A549 (cell line): Measurements from ENCODE around the gene GPR61.

Source experiments
- EHMT2 ChIP-seq: fragments of 200-600 bp; sonication (generic); IDR thresholded peaks from 2 replicates; pipeline ENCODE4 v1.6.1; 2016; ENCODE audit warnings: antibody characterized with exemption, low read depth, mild to moderate bottlenecking, moderate library complexity
- HDAC2 ChIP-seq: fragments of 200-600 bp; sonication (generic); IDR thresholded peaks from 2 replicates; pipeline ENCODE4 v1.6.1; 2016
- MAFK ChIP-seq: fragments of 450-650 bp; IDR thresholded peaks from 2 replicates; pipeline ENCODE4 v1.6.1; 2014; ENCODE audit not compliant: partially characterized antibody
- MAZ ChIP-seq: fragments of 150-350 bp; IDR thresholded peaks from 2 replicates; pipeline ENCODE4 v1.6.1; 2014; ENCODE audit warnings: antibody characterized with exemption, low read depth, low read length, borderline replicate concordance
- NR3C1 ChIP-seq: fragments of >200 bp; sonication (Bioruptor Twin); formaldehyde crosslinking; IDR thresholded peaks from 3 replicates; pipeline ENCODE4 v1.6.1; 2017
- POLR2A ChIP-seq: IDR thresholded peaks from 2 replicates; pipeline ENCODE4 v1.6.1; 2012; ENCODE audit warnings: mild to moderate bottlenecking, low read length
- SMC3 ChIP-seq: fragments of >200 bp; sonication (Bioruptor Twin); formaldehyde crosslinking; IDR thresholded peaks from 3 replicates; pipeline ENCODE4 v1.6.1; 2018; ENCODE audit warnings: inconsistent platforms
- TF ChIP-seq, protein P1 (sequence below): fragments of >200 bp; sonication (Bioruptor Twin); formaldehyde crosslinking; IDR thresholded peaks from 3 replicates; pipeline ENCODE4 v1.5.1; 2016
- TF ChIP-seq, protein P2 (sequence below): IDR thresholded peaks from 2 replicates; pipeline ENCODE4 v1.6.1; 2012
- TF ChIP-seq, protein P3 (sequence below): fragments of >200 bp; sonication (Bioruptor Twin); formaldehyde crosslinking; IDR thresholded peaks from 2 replicates; pipeline ENCODE4 v1.6.1; 2016
- TF ChIP-seq, protein P4 (sequence below): fragments of 150-350 bp; IDR thresholded peaks from 2 replicates; pipeline ENCODE4 v1.6.1; 2014; ENCODE audit warnings: low read depth, mild to moderate bottlenecking, low read length

DNA sequence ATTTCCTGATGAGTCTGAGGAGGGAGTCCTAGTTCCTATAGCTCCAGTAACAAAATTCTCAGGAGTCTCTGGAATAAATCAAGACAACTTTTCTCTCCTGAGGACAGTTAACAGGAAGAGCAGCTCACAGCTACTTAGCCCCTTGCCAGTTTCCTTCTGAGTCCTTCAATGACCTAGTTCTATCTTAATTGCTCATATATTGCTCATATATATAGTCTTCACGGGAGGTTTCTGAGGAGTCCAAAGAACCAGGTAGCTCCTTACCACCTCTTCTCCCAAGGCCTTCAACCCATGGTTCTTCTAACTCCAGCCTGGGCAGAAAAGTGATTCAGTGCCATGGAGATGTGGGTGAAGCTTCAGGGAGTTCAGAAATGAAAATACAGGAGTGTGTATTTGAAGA is 34.7 kb upstream of the GPR61 start:
- TF ChIP-seq, protein P1, sequence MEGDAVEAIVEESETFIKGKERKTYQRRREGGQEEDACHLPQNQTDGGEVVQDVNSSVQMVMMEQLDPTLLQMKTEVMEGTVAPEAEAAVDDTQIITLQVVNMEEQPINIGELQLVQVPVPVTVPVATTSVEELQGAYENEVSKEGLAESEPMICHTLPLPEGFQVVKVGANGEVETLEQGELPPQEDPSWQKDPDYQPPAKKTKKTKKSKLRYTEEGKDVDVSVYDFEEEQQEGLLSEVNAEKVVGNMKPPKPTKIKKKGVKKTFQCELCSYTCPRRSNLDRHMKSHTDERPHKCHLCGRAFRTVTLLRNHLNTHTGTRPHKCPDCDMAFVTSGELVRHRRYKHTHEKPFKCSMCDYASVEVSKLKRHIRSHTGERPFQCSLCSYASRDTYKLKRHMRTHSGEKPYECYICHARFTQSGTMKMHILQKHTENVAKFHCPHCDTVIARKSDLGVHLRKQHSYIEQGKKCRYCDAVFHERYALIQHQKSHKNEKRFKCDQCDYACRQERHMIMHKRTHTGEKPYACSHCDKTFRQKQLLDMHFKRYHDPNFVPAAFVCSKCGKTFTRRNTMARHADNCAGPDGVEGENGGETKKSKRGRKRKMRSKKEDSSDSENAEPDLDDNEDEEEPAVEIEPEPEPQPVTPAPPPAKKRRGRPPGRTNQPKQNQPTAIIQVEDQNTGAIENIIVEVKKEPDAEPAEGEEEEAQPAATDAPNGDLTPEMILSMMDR, result no peak
- TF ChIP-seq NR3C1, result no peak
- TF ChIP-seq POLR2A, result no peak
- no peak for TF ChIP-seq EHMT2
- TF ChIP-seq, protein P2, sequence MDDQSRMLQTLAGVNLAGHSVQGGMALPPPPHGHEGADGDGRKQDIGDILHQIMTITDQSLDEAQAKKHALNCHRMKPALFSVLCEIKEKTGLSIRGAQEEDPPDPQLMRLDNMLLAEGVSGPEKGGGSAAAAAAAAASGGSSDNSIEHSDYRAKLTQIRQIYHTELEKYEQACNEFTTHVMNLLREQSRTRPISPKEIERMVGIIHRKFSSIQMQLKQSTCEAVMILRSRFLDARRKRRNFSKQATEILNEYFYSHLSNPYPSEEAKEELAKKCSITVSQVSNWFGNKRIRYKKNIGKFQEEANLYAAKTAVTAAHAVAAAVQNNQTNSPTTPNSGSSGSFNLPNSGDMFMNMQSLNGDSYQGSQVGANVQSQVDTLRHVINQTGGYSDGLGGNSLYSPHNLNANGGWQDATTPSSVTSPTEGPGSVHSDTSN, result no peak
- TF ChIP-seq MAFK, result no peak
- TF ChIP-seq HDAC2, result no peak
- no peak for TF ChIP-seq SMC3
- TF ChIP-seq, protein P3, sequence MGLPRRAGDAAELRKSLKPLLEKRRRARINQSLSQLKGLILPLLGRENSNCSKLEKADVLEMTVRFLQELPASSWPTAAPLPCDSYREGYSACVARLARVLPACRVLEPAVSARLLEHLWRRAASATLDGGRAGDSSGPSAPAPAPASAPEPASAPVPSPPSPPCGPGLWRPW, result no peak
- TF ChIP-seq MAZ, result no peak
- TF ChIP-seq, protein P4, sequence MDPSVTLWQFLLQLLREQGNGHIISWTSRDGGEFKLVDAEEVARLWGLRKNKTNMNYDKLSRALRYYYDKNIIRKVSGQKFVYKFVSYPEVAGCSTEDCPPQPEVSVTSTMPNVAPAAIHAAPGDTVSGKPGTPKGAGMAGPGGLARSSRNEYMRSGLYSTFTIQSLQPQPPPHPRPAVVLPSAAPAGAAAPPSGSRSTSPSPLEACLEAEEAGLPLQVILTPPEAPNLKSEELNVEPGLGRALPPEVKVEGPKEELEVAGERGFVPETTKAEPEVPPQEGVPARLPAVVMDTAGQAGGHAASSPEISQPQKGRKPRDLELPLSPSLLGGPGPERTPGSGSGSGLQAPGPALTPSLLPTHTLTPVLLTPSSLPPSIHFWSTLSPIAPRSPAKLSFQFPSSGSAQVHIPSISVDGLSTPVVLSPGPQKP, result no peak
